ENCODE results near the gene PCSK9. TPM values are rescaled to one million over a fixed set of nuclear protein-coding genes. Genes with fewer than 3 reads are reported as not detected.

PCSK9 gene
- total RNA-seq, 1 donor from 2014 or later: 6.8 TPM

DNA sequence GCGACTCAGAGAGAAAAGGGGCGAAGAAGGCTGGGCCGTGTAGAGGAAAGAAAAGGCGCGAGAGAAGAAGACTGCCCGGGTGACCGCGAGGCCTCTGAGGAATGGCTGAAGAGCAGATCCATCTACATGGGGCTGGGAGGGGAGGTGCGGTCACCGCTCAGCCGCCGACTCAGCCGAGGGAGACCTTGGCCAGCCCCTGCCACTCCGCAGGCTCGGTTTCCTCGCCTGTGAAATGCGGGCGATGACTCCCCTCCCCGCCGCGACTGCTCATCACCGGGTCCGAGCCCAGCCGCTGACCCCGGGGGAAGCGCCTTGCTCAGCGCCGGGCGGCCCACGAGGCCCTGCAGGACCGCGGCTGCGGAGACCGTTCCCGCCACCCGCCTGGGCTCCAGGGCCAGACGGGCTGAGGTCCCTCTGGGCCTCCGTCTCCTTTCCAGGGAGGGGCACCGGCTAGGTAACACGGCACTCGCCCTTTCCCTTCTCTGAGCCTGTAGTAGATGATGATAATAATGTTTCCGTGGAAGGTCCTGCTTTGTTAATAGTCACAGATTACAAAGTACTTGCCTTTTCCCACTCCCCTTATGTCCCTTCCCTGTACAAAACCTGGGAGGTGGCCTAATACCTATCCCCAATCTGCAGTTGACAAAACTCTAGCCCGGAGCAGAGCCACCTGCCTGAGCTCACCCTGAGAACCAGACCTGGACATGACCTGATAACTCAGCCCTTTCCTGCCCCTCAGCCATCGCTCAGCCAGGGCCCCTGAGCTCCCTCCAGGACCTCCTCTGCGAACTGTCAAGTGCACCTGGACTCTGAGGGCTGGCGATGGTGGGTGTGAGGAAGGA is 42.3 kb upstream of the PCSK9 start:
- no peaks in the 10 kb centered on the region for H3K9me3 Mint-ChIP-seq (ENCODE audit: unreplicated experiment)
- no peak for DNase-seq (ENCODE audit: low spot score)
- H3K36me3 Mint-ChIP-seq (ENCODE audit: low read depth, unreplicated experiment): no peaks in the 10 kb centered on the region
- no peak overlapping the region for H3K27ac Mint-ChIP-seq (ENCODE audit: unreplicated experiment)
- peaks cover 32% of the 10 kb centered on the region for H3K4me1 Mint-ChIP-seq (ENCODE audit: unreplicated experiment)
- peak overlapping the region; percentile 35 for H3K4me3 Mint-ChIP-seq (ENCODE audit: unreplicated experiment)
- TF ChIP-seq, protein P1, sequence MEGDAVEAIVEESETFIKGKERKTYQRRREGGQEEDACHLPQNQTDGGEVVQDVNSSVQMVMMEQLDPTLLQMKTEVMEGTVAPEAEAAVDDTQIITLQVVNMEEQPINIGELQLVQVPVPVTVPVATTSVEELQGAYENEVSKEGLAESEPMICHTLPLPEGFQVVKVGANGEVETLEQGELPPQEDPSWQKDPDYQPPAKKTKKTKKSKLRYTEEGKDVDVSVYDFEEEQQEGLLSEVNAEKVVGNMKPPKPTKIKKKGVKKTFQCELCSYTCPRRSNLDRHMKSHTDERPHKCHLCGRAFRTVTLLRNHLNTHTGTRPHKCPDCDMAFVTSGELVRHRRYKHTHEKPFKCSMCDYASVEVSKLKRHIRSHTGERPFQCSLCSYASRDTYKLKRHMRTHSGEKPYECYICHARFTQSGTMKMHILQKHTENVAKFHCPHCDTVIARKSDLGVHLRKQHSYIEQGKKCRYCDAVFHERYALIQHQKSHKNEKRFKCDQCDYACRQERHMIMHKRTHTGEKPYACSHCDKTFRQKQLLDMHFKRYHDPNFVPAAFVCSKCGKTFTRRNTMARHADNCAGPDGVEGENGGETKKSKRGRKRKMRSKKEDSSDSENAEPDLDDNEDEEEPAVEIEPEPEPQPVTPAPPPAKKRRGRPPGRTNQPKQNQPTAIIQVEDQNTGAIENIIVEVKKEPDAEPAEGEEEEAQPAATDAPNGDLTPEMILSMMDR (IDR thresholded peaks at IDR 0.05; ENCODE audit: unreplicated experiment): no peak
- H3K27me3 Mint-ChIP-seq (ENCODE audit: unreplicated experiment): peaks cover 21% of the 10 kb centered on the region

DNA sequence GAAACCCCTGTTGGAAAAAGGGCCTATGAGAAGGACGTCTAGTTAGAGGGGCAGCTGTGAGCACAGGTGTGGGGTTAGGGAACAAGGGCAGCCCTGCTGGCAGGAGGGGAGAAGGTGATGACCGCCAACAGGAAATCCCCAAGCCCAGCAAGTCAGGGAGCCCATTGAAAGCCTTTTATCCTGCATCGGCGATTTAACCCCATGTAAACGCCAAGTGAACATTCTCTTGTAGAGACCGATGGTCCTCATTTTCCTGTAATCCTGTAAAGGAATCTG is 41.7 kb upstream of the PCSK9 start:
- TF ChIP-seq, protein P1 (IDR thresholded peaks at IDR 0.05; ENCODE audit: unreplicated experiment): no peak
- H3K27me3 Mint-ChIP-seq (ENCODE audit: unreplicated experiment): peaks cover 21% of the 10 kb centered on the region
- peaks cover 32% of the 10 kb centered on the region for H3K4me1 Mint-ChIP-seq (ENCODE audit: unreplicated experiment)
- no peaks in the 10 kb centered on the region for H3K9me3 Mint-ChIP-seq (ENCODE audit: unreplicated experiment)
- no peak for DNase-seq (ENCODE audit: low spot score)
- no peak overlapping the region for H3K4me3 Mint-ChIP-seq (ENCODE audit: unreplicated experiment)
- H3K27ac Mint-ChIP-seq (ENCODE audit: unreplicated experiment): no peak overlapping the region
- H3K36me3 Mint-ChIP-seq (ENCODE audit: low read depth, unreplicated experiment): no peaks in the 10 kb centered on the region

DNA sequence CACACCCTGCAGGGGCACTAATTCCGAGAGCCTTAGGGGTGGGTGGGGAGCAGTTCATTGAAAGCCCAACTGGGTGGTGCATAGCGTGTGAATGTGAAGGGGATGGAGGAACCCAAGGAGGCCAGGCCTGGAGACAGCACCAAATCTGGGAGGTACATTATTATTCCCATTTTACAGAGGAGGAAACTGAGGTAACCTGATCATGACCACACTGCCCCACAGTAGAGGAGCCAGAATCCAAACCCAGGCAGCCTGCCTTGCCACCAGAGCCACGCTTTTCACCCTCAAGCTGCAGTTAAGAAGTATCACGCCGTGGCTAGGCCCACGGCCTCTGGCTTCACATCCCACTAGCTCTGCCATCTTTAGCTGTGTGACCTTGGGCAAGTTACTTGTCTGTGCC is 41.2 kb upstream of the PCSK9 start:
- TF ChIP-seq, protein P1 (IDR thresholded peaks at IDR 0.05; ENCODE audit: unreplicated experiment): no peak
- H3K27me3 Mint-ChIP-seq (ENCODE audit: unreplicated experiment): peaks cover 21% of the 10 kb centered on the region
- H3K27ac Mint-ChIP-seq (ENCODE audit: unreplicated experiment): no peak overlapping the region
- no peaks in the 10 kb centered on the region for H3K9me3 Mint-ChIP-seq (ENCODE audit: unreplicated experiment)
- no peak for DNase-seq (ENCODE audit: low spot score)
- H3K4me3 Mint-ChIP-seq (ENCODE audit: unreplicated experiment): no peak overlapping the region
- H3K4me1 Mint-ChIP-seq (ENCODE audit: unreplicated experiment): peaks cover 32% of the 10 kb centered on the region
- H3K36me3 Mint-ChIP-seq (ENCODE audit: low read depth, unreplicated experiment): no peaks in the 10 kb centered on the region

- H3K27me3 Mint-ChIP-seq (ENCODE audit: unreplicated experiment): peaks cover 21% of the 10 kb centered on the region
- no peak for DNase-seq (ENCODE audit: low spot score)
- no peaks in the 10 kb centered on the region for H3K9me3 Mint-ChIP-seq (ENCODE audit: unreplicated experiment)
- H3K4me3 Mint-ChIP-seq (ENCODE audit: unreplicated experiment): no peak within 1 kb of the TSS
- peaks cover 32% of the 10 kb centered on the region for H3K4me1 Mint-ChIP-seq (ENCODE audit: unreplicated experiment)
- TF ChIP-seq, protein P1 (IDR thresholded peaks at IDR 0.05; ENCODE audit: unreplicated experiment): no peak
- no peaks in the 10 kb centered on the region for H3K36me3 Mint-ChIP-seq (ENCODE audit: low read depth, unreplicated experiment)
- H3K27ac Mint-ChIP-seq (ENCODE audit: unreplicated experiment): no peak within 1 kb of the TSS
These were observed 40.7 kb upstream of the PCSK9 start, which contains the start of gene BSND for GRCh38 chr1:54998677-54999076. Gene BSND (plus strand): TSS chr1:54998933. CDS start chr1:54999187, 254 bp downstream.
